ENCODE data around the gene PRDX2.

The PRDX2 gene

DNA sequence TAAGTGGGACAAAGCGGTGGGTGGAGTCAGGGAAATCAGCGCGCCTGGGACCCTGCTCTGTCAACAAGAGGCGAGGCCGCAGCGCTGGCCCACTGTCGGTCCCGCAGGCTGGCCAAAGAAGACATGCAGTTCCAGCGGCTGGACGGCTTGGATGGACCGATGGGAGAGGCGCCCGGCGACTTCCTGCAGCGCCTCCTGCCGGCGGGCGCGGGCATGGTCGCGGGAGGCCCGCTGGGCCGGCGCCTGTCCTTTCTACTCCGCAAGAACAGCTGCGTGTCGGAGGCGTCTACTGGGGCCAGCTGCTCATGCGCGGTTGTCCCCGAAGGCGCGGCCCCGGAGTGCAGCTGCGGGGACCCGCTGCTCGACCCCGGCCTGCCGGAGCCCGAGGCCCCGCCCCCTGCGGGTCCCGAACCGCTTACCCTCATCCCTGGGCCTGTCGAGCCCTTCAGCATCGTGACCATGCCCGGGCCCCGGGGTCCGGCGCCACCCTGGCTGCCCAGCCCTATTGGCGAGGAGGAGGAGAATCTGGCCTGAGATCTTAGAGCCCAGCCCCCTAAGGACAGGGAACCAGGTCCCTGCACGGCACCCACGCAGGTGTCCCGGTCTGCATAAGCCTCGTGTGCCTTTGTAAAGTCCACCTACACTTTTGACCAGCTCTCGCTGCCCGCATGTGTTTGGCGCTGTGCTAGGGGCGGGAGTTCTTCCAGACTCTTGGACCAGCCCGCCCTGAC lies 43.9 kb downstream of the PRDX2 start:
- TF ChIP-seq, protein P1, sequence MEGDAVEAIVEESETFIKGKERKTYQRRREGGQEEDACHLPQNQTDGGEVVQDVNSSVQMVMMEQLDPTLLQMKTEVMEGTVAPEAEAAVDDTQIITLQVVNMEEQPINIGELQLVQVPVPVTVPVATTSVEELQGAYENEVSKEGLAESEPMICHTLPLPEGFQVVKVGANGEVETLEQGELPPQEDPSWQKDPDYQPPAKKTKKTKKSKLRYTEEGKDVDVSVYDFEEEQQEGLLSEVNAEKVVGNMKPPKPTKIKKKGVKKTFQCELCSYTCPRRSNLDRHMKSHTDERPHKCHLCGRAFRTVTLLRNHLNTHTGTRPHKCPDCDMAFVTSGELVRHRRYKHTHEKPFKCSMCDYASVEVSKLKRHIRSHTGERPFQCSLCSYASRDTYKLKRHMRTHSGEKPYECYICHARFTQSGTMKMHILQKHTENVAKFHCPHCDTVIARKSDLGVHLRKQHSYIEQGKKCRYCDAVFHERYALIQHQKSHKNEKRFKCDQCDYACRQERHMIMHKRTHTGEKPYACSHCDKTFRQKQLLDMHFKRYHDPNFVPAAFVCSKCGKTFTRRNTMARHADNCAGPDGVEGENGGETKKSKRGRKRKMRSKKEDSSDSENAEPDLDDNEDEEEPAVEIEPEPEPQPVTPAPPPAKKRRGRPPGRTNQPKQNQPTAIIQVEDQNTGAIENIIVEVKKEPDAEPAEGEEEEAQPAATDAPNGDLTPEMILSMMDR (IDR thresholded peaks at IDR 0.05; ENCODE audit: extremely low read depth, missing control alignments), result peak; percentile 89
- DNase-seq (ENCODE audit: low spot score), result peak; percentile 88

DNA sequence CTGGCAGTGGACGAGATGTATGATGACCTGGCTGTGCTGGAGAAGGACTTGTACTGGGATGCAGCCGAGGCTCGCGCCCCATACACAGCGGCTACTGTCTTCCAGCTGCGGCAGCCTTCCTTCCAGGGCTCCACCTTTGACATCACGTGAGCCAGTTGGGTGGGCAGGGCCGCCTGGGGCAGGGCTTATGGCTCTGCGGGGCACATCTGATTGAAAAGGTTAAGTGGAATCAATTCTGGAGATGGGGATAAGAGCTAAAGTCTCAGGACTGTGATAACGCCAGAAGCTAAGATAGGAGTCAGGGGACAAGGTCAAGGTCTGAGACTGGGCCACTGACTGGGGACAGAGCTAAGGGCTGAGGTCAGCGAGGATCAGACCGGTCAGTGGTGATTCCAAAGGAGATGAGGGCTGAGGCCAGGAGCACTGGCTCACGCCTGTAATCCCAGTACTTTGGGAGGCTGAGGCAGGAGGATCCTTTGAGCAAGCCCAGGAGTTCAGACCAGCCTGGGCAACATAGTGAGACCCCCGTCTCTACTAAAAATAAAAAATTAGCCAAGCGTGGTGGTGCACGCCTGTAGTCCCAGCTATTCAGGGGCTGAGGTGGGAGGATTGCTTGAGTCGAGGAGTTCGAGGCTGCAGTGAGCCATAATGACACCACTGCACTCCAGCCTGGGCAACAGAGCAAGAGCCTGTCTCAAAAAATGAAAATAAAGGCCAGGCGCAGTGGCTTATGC lies 45.3 kb downstream of the PRDX2 start:
- no peak for DNase-seq (ENCODE audit: low spot score)
- TF ChIP-seq, protein P1 (IDR thresholded peaks at IDR 0.05; ENCODE audit: extremely low read depth, missing control alignments), result no peak

DNA sequence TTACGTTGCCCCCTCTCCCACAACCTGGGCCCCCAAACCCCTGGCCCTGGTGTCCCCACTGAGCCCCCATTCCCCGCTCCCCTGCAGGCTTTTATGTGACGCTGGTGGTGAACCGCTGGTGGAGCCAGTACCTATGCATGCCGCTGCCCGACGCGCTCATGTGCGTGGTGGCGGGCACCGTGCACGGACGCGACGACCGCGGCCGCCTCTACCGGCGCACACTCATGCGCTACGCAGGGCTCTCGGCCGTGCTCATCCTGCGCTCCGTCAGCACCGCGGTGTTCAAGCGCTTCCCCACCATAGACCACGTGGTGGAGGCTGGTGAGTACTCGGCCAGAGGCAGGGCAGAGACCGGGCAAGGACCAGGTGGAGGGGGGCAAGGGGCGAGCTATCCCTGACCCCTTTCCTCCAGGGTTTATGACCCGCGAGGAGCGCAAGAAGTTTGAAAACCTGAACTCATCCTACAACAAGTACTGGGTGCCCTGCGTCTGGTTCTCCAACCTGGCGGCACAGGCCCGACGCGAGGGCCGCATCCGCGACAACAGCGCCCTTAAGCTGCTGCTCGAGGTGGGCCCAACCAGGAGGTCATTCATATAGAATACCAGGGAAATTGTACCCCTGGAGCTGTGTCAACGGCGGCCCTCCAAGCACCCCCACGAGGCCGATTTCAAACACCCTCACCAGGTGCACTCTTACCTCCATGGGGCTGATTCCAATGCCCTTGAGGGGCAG lies 47.0 kb downstream of the PRDX2 start:
- DNase-seq (ENCODE audit: low spot score), result no peak
- TF ChIP-seq, protein P1 (IDR thresholded peaks at IDR 0.05; ENCODE audit: extremely low read depth, missing control alignments), result no peak

DNA sequence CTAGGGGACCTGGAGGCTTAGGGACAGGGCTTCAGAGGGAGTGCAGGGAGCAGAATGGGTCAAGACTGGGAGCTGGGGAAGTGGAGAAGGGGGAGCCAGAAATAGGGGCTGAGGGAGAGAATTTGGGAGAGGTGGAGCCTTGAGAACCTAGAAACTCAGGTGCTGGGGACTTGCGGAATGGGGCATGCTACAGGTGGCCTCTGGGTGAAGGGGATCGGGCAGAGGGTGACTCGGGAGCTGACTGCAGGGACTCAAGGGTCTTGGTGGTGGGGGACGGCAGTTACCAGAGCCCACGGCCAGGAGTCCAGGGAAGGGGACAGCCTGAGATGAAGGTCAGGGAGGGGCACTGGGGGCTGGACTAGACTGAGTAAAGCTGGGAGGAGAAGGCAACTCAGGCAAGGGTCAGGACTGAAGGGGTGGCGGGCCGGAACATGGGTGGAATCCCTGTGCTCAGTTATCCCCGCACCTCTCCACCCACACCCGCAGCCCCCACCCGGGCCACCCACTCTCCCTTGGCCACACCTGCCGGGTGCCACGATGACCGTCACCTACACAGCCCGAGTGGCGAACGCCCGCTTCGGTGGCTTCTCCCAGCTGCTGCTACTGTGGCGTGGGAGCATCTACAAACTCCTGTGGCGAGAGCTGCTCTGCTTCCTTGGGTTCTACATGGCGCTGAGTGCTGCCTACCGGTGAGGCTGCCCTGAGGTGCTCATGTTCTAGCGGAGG lies 49.4 kb downstream of the PRDX2 start:
- TF ChIP-seq, protein P1 (IDR thresholded peaks at IDR 0.05; ENCODE audit: extremely low read depth, missing control alignments), result no peak
- no peak for DNase-seq (ENCODE audit: low spot score)

DNA sequence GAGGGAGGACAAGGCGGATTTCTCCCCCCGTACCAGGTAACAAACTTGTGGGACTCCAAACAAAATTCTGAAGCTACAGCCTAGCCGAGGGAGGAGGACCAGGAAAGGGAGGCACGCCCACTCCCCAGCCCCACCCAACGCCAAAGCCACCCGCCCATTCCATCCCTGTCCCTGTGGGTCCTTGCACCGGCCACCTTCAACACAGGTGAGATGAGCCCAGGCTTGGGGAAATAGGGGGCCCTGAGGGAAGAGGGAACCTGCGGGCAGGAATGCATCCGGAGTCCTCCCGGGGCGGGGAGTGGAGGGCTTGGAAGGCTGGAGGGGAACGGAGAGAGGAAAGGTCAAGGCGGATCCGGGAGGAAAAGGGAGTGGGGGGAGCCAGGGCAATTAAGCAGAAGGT lies 50.0 kb downstream of the PRDX2 start, which contains the start of gene BEST2:
Gene BEST2 (plus strand): TSS at position 157 of the 400 bp plus-strand sequence. CDS start 802 bp downstream, outside the sequence.
- TF ChIP-seq, protein P1 (IDR thresholded peaks at IDR 0.05; ENCODE audit: extremely low read depth, missing control alignments), result no peak
- no peak for DNase-seq (ENCODE audit: low spot score)

DNA sequence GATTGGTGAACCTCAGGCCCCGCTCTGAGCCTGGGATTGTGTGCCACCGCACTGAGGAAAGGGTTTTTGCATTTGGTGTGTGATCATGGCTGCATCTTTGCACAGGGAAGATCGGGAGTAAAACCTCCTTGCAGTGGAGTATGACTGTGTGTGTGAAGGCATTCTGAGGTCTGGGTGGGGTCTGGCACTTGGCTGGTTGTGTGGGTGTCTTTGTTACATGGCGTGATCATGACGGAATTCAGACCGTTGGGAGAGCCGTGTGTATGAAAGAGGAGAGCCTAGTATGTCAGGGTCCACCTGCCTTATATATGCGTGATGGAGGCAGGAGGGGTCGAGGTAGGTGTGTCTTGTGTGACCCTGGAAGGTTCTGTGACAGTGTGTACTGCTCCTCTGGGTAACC lies 50.7 kb downstream of the PRDX2 start:
- TF ChIP-seq, protein P1 (IDR thresholded peaks at IDR 0.05; ENCODE audit: extremely low read depth, missing control alignments), result no peak
- DNase-seq (ENCODE audit: low spot score), result no peak
